SKM-1 treated with dmso at 0.1 percent for 144 hours (cell line): Measurements from ENCODE around the gene AGRN.
"Not testable (repeated sequence)": the region's sequence is repeated elsewhere in the genome, so short reads cannot be mapped to it uniquely, and the experiment has no call there.

ENCODE experiments used
- DNase-seq: peaks from one replicate; lab custom pipeline; 2025; ENCODE audit not compliant: unreplicated experiment; lab: John Stamatoyannopoulos, UW

The AGRN gene

DNA sequence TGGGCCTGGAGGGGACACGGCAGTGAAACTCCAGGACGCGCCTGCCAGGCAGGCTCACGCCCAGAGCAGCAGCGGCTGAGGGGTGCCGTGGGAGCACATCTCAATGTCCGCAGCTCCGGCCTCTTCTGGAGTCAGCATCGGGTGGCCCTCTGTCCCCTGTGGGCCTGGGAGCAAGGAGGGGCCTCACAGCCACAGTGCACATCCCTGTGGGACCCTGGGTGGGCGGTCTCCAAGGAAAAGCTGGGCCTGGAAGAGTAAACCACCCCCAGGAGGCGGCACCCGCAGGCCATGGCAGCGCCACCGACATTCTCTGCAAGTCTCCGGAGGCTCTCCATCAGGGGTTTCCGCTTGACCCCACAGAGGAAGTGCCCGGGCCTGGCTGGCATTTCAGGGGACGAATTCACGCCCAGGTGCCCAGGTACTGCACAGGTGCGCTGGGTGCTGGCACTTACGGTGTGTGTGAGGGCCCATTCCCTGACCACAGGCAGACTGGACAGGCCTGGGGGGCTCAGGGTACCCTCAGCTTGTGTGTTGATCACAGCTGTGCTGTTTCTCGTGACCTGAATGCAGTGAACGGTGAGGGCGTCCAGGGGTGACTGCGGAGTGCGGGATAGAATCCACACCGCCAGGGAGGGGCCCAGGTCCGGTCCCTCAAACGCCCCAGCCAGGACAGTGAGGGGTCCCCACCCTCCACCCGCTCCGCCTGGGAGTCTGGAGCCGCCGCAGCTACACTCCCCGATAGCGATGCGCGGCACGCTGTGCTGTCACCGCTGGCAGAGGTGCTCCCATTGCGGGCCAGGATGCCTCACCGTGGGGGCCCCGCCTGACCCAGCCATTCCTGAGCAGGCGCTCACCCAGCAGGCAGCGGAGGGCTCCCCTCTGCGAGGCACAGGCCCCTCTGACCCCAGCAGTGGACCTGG, 70.8 kb downstream of the AGRN start:
- no peak for DNase-seq

- no peak for DNase-seq
Observed at GRCh38 chr1:1091344-1092148, 71.6 kb downstream of the AGRN start.

DNA sequence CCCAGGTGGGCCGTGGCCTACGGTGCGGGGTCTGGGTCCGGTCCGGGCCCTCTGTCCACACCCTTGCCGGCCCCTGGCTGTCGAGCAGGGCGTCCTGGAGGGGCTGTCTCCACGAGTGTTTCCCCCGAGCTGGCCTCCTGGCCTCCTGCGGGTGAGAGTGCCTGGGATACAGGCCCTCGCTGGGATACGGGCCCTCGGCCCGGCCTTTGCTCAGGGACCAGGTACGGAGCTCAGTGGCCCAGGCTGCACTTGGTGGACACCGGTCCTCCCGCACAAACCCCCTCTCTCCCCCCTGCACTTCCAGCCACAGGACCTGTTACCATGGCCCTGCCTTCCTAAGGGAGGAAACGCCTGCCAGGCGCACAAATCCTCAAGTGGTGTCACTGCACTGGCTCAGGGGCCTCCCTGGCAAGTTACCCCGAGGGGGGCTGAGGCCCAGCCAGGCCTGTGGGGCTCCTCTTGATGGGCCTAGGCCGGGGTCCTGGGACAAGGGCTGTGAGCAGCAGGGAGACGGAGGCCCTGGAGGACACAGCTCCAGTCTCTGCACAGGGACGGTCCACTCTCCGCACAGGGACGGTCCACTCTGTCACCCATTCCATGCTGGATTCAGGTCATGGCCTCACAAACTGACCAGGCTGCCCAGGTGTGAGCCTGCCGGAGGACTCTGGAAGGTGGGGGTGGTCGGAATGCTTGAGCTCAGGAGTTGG, 72.4 kb downstream of the AGRN start:
- no peak for DNase-seq

GRCh38 chr1:1092894-1093609, 73.1 kb downstream of the AGRN start:
- DNase-seq: no peak

DNA sequence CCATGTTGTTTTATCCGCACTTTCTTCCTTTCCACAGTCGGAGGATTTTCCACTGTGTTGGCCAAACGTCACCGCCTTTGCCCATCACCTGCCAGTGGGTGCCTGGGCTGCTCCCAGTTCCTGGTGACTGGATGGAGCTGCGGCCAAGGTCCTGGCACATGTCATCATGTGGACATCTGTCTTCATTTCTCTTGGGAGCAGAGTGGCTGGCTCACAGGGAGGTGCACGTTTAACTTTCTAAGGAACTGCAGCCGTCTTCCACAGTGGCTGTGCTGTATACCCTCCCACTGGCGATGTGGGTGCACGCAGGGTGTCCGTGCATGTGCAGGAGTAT, 73.7 kb downstream of the AGRN start:
- DNase-seq: no peak

DNA sequence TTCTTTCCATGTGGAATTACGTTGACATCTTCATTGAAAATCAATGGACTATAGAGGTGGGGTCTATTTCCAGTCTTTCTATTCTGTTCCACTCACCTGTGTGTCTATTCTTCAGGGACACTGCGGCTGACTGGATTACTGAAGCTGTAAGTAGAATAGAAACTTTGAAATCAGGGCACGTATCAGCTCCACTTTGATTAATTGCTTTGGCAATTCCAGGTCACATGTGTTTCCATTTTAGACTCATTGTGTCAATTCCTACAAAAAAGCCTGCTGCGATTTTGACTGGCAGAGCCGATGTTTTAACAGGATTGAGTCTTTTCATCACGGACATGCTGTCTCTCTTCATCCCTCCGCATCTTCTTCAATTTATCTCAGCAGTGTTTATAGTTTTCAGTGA, 75.1 kb downstream of the AGRN start:
- no peak for DNase-seq

- DNase-seq: not testable (repeated sequence)
Observed at GRCh38 chr1:1096136-1096535, 76.2 kb downstream of the AGRN start.

GRCh38 chr1:1098681-1099421, 78.9 kb downstream of the AGRN start:
- DNase-seq: no peak

GRCh38 chr1:1099506-1100183, 79.7 kb downstream of the AGRN start:
- DNase-seq: no peak

DNA sequence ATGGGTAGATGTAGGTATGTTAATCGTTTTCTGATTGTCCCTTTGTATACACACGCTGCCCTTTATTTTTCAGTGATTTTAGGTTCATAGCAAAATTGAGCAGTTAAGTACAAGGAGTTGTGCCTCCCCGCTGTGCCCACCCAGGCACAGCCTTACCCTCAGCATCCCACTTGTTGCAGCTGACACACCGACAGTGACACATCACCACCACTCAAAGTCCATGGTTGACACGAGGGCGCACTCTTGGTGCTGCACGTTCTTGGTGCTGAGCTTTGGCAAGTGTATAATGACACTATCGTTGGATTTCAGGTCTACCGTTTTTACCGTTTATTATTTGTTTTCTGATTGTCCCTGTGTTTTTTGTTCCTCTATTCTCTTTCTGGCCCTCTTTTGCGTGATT, 80.4 kb downstream of the AGRN start:
- no peak for DNase-seq

DNA sequence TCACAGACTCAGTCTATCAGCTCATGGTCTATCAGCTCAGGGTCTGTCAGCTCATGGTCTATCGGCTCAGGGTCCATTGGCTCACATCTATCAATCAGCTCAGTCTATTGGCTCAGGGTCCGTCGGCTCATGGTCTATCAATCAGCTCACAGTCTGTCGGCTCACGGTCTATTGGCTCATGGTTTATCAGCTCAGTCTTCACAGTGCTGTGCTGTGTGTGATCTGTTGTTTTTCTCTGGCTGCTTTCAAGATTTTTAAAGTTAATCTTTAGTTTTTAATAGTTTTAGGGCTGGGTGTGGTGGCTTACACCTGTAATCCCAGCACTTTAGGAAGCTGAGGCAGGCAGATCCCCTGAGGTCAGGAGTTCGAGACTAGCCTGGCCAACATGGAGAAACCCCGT, 81.6 kb downstream of the AGRN start:
- DNase-seq: no peak

- DNase-seq: peak; percentile 67
Observed at GRCh38 chr1:1104152-1104551, 84.2 kb downstream of the AGRN start.
